Uterus (tissue), 4 donors: ENCODE results near the gene WWOX. TPM values are rescaled to one million over a fixed set of nuclear protein-coding genes. Genes with fewer than 3 reads are reported as not detected.

ENCODE experiments used
- DNase-seq, 2 donors: peaks; one replicate each; pipeline ENCODE4 v3.0.0-alpha.2; 2019 to 2020
- H3K27ac ChIP-seq, 2 donors: fragments of 200-600 bp; sonication (generic); 1 replicate in 1 of 2; 2 replicates in 1 of 2; pipeline ENCODE4 v1.5.1; 2016 to 2018
- H3K27me3 ChIP-seq, 2 donors: fragments of 200-600 bp; sonication (generic); one replicate each; pipeline ENCODE4 v1.5.1; 2018 to 2019; ENCODE audit warnings: control low read depth in 1 of 2
- H3K36me3 ChIP-seq, 2 donors: fragments of 200-600 bp; sonication (generic); one replicate each; pipeline ENCODE4 v1.5.1; 2019; ENCODE audit warnings: control low read depth in 1 of 2
- H3K4me1 ChIP-seq, 2 donors: fragments of 200-600 bp; sonication (generic); one replicate each; pipeline ENCODE4 v1.5.1; 2018 to 2019; ENCODE audit warnings: control low read depth in 1 of 2
- H3K4me3 ChIP-seq, 2 donors: fragments of 200-600 bp; sonication (generic); 1 replicate in 1 of 2; 2 replicates in 1 of 2; pipeline ENCODE4 v1.5.1; 2018 to 2019; ENCODE audit warnings: mild to moderate bottlenecking in 1 of 2
- H3K9me3 ChIP-seq, 2 donors: fragments of 200-600 bp; sonication (generic); one replicate each; pipeline ENCODE4 v1.5.1; 2019; ENCODE audit warnings: control low read depth in 1 of 2
- POLR2A ChIP-seq, 2 donors: fragments of 450-650 bp; IDR thresholded peaks; one replicate each; pipeline ENCODE4 v1.6.1; 2016; ENCODE audit warnings: antibody characterized with exemption in 2 of 2, mild to moderate bottlenecking in 1 of 2, moderate library complexity in 1 of 2
- intact Hi-C: fragments of 100-400 bp; cut with DNase I; formaldehyde crosslinking; loops from one replicate; pipeline ENCODE4 v1.15.1; 2023; ENCODE audit warnings: low total_unique reads
- total RNA-seq, 4 donors: library from RNA; depleted of rRNA in 3 of 4; stranded (reverse); fragments of >200 nt in 3 of 4; gene quantifications; one replicate each; pipeline versions ENCODE4 v1.1.0 to v1.2.4, GENCODE V29; 2014 to 2023
- TF ChIP-seq, protein P1 (sequence below), 4 experiments: fragments of 200-600 bp in 2 of 4; fragments of 450-650 bp in 2 of 4; sonication (generic) in 2 of 4; IDR thresholded peaks; one replicate each; pipeline ENCODE4 v1.5.1; 2016 to 2019; ENCODE audit warnings: antibody characterized with exemption in 4 of 4, mild to moderate bottlenecking in 2 of 4, moderate library complexity in 1 of 4
- donor health status: DM: yes; HTN: yes; CAD: no.

WWOX gene
- total RNA-seq, 4 donors from 2014 or later = 34.1 to 99.9 (median 55.8) TPM

GRCh38 chr16:78129349-78129748 is 29.9 kb downstream of the WWOX start:
- no peaks in the 10 kb centered on the region for H3K36me3 ChIP-seq
- no peaks in the 10 kb centered on the region for H3K4me1 ChIP-seq
- intact Hi-C loops = no loop called here
- no peaks in the 10 kb centered on the region for H3K27me3 ChIP-seq
- TF ChIP-seq POLR2A (IDR thresholded peaks at IDR 0.05) = no peak
- TF ChIP-seq, protein P1, sequence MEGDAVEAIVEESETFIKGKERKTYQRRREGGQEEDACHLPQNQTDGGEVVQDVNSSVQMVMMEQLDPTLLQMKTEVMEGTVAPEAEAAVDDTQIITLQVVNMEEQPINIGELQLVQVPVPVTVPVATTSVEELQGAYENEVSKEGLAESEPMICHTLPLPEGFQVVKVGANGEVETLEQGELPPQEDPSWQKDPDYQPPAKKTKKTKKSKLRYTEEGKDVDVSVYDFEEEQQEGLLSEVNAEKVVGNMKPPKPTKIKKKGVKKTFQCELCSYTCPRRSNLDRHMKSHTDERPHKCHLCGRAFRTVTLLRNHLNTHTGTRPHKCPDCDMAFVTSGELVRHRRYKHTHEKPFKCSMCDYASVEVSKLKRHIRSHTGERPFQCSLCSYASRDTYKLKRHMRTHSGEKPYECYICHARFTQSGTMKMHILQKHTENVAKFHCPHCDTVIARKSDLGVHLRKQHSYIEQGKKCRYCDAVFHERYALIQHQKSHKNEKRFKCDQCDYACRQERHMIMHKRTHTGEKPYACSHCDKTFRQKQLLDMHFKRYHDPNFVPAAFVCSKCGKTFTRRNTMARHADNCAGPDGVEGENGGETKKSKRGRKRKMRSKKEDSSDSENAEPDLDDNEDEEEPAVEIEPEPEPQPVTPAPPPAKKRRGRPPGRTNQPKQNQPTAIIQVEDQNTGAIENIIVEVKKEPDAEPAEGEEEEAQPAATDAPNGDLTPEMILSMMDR (IDR thresholded peaks at IDR 0.05) = no peak
- no peak for DNase-seq
- no peak overlapping the region for H3K27ac ChIP-seq
- H3K9me3 ChIP-seq = no peaks in the 10 kb centered on the region
- H3K4me3 ChIP-seq = no peak overlapping the region

DNA sequence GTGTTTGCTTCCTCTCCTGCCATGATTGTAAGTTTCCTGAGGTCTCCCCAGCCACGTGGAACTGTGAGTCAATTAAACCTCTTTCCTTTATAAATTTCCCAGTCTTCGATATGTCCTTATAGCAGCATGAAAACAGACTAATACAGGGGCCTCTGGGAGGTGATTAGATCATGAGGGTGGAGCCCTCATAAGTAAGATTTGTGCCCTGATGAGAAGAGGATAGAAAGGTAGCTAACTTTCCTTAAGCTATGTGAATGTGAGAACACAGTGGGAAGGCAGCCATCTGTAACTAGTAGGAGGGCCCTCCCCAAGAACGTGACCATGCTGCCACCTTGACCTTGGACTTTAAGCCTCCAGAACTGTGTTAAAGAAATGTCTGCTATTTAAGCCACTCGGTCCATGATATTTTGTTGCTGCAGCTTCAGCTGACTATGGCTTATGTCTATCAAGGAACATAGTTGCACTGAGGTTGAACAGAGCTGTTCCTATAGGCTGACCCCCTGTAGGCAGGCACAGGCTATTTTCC is 30.7 kb downstream of the WWOX start:
- Histone ChIP-seq H3K27me3 (no peaks in the 10 kb centered on the region), H3K4me1 (no peaks in the 10 kb centered on the region), H3K4me3 (no peak overlapping the region), H3K36me3 (no peaks in the 10 kb centered on the region), H3K27ac (no peak overlapping the region), H3K9me3 (no peaks in the 10 kb centered on the region)
- intact Hi-C loops = no loop called here
- TF ChIP-seq POLR2A (IDR thresholded peaks at IDR 0.05) = no peak
- TF ChIP-seq, protein P1 (IDR thresholded peaks at IDR 0.05) = no peak
- DNase-seq = no peak

DNA sequence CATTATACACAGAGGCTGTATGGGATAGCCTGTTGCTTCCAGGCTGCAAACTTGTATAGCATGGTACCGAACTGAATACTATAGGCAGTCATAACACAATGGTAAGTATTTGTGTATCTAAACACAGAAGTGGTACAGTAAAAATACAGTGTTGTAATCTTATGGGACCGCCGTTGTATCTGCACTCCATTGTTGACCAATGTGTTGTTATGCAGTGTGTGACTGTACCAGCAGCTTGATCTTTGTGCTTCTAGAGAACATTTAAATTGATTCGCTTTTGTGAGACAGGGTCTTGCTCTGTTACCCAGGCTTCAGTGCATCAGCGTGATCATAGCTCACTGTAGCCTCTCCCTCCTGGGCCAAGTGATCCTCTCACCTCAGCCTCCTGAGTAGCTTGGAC is 31.5 kb downstream of the WWOX start:
- Histone ChIP-seq H3K27ac (no peak overlapping the region), H3K9me3 (no peaks in the 10 kb centered on the region), H3K4me1 (no peaks in the 10 kb centered on the region), H3K4me3 (no peak overlapping the region), H3K36me3 (no peaks in the 10 kb centered on the region), H3K27me3 (no peaks in the 10 kb centered on the region)
- TF ChIP-seq, protein P1 (IDR thresholded peaks at IDR 0.05) = no peak
- TF ChIP-seq POLR2A (IDR thresholded peaks at IDR 0.05) = no peak
- intact Hi-C loops = no loop called here
- no peak for DNase-seq

- H3K4me3 ChIP-seq = no peak overlapping the region
- no peaks in the 10 kb centered on the region for H3K36me3 ChIP-seq
- TF ChIP-seq, protein P1 (IDR thresholded peaks at IDR 0.05) = no peak
- TF ChIP-seq POLR2A (IDR thresholded peaks at IDR 0.05) = no peak
- no peaks in the 10 kb centered on the region for H3K27me3 ChIP-seq
- H3K27ac ChIP-seq = no peak overlapping the region
- intact Hi-C loops = no loop called here
- H3K4me1 ChIP-seq = no peaks in the 10 kb centered on the region
- no peaks in the 10 kb centered on the region for H3K9me3 ChIP-seq
- DNase-seq = no peak
Observed at GRCh38 chr16:78133919-78134318, 34.5 kb downstream of the WWOX start.

DNA sequence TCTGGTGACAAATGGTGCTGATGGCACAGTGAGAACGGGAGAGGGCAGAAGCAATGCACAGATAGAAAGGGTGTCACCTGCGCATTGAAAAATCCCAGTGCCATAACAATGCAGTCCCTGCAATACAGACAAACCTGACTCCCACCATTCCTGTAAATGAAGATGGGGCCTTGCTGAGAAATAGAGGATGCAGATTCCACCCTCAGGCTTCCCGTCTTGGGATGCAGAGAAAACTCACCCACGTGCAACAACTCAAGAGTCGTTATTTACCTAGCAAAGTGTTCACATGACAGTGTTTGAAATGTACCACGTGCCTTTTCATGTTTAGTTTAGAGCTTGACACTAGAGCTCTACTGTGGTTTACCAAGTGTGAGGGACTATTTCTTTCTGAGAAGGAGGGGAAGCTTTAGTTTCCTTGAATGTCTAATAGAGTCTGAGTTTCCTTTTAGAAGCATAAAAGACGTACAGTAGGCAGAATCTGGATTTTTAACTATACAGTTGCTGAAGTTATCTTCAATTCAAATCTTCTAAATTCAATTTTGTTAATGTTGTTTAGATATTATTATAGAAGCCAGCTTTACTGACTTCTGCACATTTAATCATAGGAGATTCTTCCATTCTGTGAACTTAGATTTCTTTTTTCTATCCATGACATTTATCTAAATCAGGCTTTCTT is 35.6 kb downstream of the WWOX start:
- TF ChIP-seq, protein P1 (IDR thresholded peaks at IDR 0.05) = no peak
- Histone ChIP-seq H3K9me3 (no peaks in the 10 kb centered on the region), H3K36me3 (no peaks in the 10 kb centered on the region), H3K27ac (no peak overlapping the region), H3K4me1 (no peaks in the 10 kb centered on the region), H3K27me3 (no peaks in the 10 kb centered on the region), H3K4me3 (no peak overlapping the region)
- intact Hi-C loops = no loop called here
- DNase-seq = no peak
